ENCODE data around the gene CLPSL1. TPM values are rescaled to one million over a fixed set of nuclear protein-coding genes. Genes with fewer than 3 reads are reported as not detected.

Gene CLPSL1
- total and polyA plus RNA-seq, 7 donors: not detected

GRCh38 chr6:35747877-35748276 lies 32.9 kb upstream of the CLPSL1 start:
- no peak for DNase-seq
- Histone ChIP-seq H3K27ac (no peak overlapping the region), H3K9me3 (no peaks in the 10 kb centered on the region), H3K36me3 (no peaks in the 10 kb centered on the region), H3K4me3 (no peak overlapping the region), H3K4me1 (no peaks in the 10 kb centered on the region), H3K27me3 (no peaks in the 10 kb centered on the region)
- 96 to 100% methylated on average over 1 of the region's 1 CpG for WGBS, 2 donors
- intact Hi-C loops (cut with DNase I): no loop called here
- no peak for TF ChIP-seq EP300 (IDR thresholded peaks at IDR 0.05)
- no peak for TF ChIP-seq POLR2AphosphoS5 (IDR thresholded peaks at IDR 0.05)
- TF ChIP-seq, protein P1, sequence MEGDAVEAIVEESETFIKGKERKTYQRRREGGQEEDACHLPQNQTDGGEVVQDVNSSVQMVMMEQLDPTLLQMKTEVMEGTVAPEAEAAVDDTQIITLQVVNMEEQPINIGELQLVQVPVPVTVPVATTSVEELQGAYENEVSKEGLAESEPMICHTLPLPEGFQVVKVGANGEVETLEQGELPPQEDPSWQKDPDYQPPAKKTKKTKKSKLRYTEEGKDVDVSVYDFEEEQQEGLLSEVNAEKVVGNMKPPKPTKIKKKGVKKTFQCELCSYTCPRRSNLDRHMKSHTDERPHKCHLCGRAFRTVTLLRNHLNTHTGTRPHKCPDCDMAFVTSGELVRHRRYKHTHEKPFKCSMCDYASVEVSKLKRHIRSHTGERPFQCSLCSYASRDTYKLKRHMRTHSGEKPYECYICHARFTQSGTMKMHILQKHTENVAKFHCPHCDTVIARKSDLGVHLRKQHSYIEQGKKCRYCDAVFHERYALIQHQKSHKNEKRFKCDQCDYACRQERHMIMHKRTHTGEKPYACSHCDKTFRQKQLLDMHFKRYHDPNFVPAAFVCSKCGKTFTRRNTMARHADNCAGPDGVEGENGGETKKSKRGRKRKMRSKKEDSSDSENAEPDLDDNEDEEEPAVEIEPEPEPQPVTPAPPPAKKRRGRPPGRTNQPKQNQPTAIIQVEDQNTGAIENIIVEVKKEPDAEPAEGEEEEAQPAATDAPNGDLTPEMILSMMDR (IDR thresholded peaks at IDR 0.05): no peak
- no peak for TF ChIP-seq POLR2A (IDR thresholded peaks at IDR 0.05)

- Histone ChIP-seq H3K9me3 (no peaks in the 10 kb centered on the region), H3K27me3 (no peaks in the 10 kb centered on the region), H3K36me3 (no peaks in the 10 kb centered on the region), H3K27ac (no peak overlapping the region), H3K4me3 (no peak overlapping the region), H3K4me1 (no peaks in the 10 kb centered on the region)
- TF ChIP-seq, protein P1 (IDR thresholded peaks at IDR 0.05): no peak
- TF ChIP-seq POLR2A (IDR thresholded peaks at IDR 0.05): no peak
- TF ChIP-seq POLR2AphosphoS5 (IDR thresholded peaks at IDR 0.05): no peak
- no peak for TF ChIP-seq EP300 (IDR thresholded peaks at IDR 0.05)
- 91% methylated on average over 7 of the region's 7 CpGs for WGBS, 2 donors
- DNase-seq: no peak
- intact Hi-C loops (cut with DNase I): no loop called here
Measured at GRCh38 chr6:35750557-35750956, 30.3 kb upstream of the CLPSL1 start.

- Histone ChIP-seq H3K4me3 (no peak overlapping the region), H3K27ac (no peak overlapping the region), H3K36me3 (no peaks in the 10 kb centered on the region), H3K27me3 (no peaks in the 10 kb centered on the region), H3K9me3 (no peaks in the 10 kb centered on the region), H3K4me1 (no peaks in the 10 kb centered on the region)
- 76 to 88% methylated on average over 4 of the region's 4 CpGs for WGBS, 2 donors
- intact Hi-C loops (cut with DNase I): no loop called here
- DNase-seq: no peak
- TF ChIP-seq, protein P1 (IDR thresholded peaks at IDR 0.05): no peak
- TF ChIP-seq EP300 (IDR thresholded peaks at IDR 0.05): no peak
- no peak for TF ChIP-seq POLR2AphosphoS5 (IDR thresholded peaks at IDR 0.05)
- TF ChIP-seq POLR2A (IDR thresholded peaks at IDR 0.05): no peak
Measured at GRCh38 chr6:35751594-35751993, 29.2 kb upstream of the CLPSL1 start.

- Histone ChIP-seq H3K4me3 (no peak overlapping the region), H3K27ac (no peak overlapping the region), H3K27me3 (no peaks in the 10 kb centered on the region), H3K9me3 (no peaks in the 10 kb centered on the region), H3K36me3 (no peaks in the 10 kb centered on the region), H3K4me1 (no peaks in the 10 kb centered on the region)
- intact Hi-C loops (cut with DNase I): no loop called here
- no peak for DNase-seq
- TF ChIP-seq, protein P1 (IDR thresholded peaks at IDR 0.05): no peak
- TF ChIP-seq POLR2A (IDR thresholded peaks at IDR 0.05): no peak
- no peak for TF ChIP-seq EP300 (IDR thresholded peaks at IDR 0.05)
- no peak for TF ChIP-seq POLR2AphosphoS5 (IDR thresholded peaks at IDR 0.05)
- 91 to 96% methylated on average over 4 of the region's 4 CpGs for WGBS, 2 donors
Measured at GRCh38 chr6:35752330-35752729, 28.5 kb upstream of the CLPSL1 start.

All from sigmoid colon (tissue), 7 donors.